Nephron (organoid): ENCODE results near the gene MYO18A.

ENCODE experiments used
- H3K27ac Mint-ChIP-seq, 3 experiments: 2 replicates each; pipeline ENCODE4 v1.8.0; 2020; ENCODE audit warnings: mixed read lengths in 3 of 3, mild to moderate bottlenecking in 2 of 3, moderate library complexity in 1 of 3
- H3K27me3 Mint-ChIP-seq: 2 replicates; pipeline ENCODE4 v1.8.0; 2021; ENCODE audit warnings: low read depth, mild to moderate bottlenecking, moderate library complexity, mixed read lengths
- H3K36me3 Mint-ChIP-seq: 2 replicates; pipeline ENCODE4 v1.8.0; 2020; ENCODE audit warnings: low read depth, mixed read lengths
- H3K4me1 Mint-ChIP-seq: 2 replicates; pipeline ENCODE4 v1.8.0; 2020; ENCODE audit warnings: mixed read lengths
- H3K4me3 Mint-ChIP-seq, 3 experiments: 2 replicates each; pipeline ENCODE4 v1.8.0; 2020; ENCODE audit warnings: mild to moderate bottlenecking in 3 of 3, mixed read lengths in 3 of 3, moderate library complexity in 2 of 3
- H3K9me3 Mint-ChIP-seq: 2 replicates; pipeline ENCODE4 v1.8.0; 2020; ENCODE audit warnings: mixed read lengths
- CTCF ChIP-seq, 3 experiments: fragments of 200-600 bp; sonication (generic); IDR thresholded peaks; one replicate each; pipeline ENCODE4 v1.5.0; 2021; ENCODE audit warnings: antibody characterized with exemption in 3 of 3; ENCODE audit not compliant: unreplicated experiment in 3 of 3

The MYO18A gene

GRCh38 chr17:29146369-29146972, 33.7 kb downstream of the MYO18A start:
- H3K9me3 Mint-ChIP-seq = no peaks in the 10 kb centered on the region

GRCh38 chr17:29145289-29146073, 34.7 kb downstream of the MYO18A start:
- Mint-ChIP-seq H3K36me3 (no peaks in the 10 kb centered on the region), H3K27ac (peak overlapping the region; percentile 70 to 78 (median 70)), H3K9me3 (no peaks in the 10 kb centered on the region), H3K4me1 (peaks cover 69% of the 10 kb centered on the region), H3K27me3 (no peaks in the 10 kb centered on the region), H3K4me3 (peak overlapping the region in 2 of 3 experiments; percentile 0 to 50)
- peak; percentile 66 to 69 (median 69) for TF ChIP-seq CTCF (IDR thresholded peaks at IDR 0.05; ENCODE audit: unreplicated experiment in 3 of 3)

More at GRCh38 chr17:29146369-29146972, 33.7 kb downstream of the MYO18A start:
- Mint-ChIP-seq H3K4me3 (peak overlapping the region in 1 of 3 experiments; percentile 42), H3K27ac (peak overlapping the region in 2 of 3 experiments; percentile 22 to 46), H3K4me1 (peaks cover 67% of the 10 kb centered on the region), H3K36me3 (no peaks in the 10 kb centered on the region), H3K27me3 (peaks cover 4% of the 10 kb centered on the region)
- TF ChIP-seq CTCF (IDR thresholded peaks at IDR 0.05; ENCODE audit: unreplicated experiment in 3 of 3) = no peak

GRCh38 chr17:29143894-29144293, 36.3 kb downstream of the MYO18A start:
- TF ChIP-seq CTCF (IDR thresholded peaks at IDR 0.05; ENCODE audit: unreplicated experiment in 3 of 3) = peak; percentile 30 to 54 (median 39)
- Mint-ChIP-seq H3K36me3 (no peaks in the 10 kb centered on the region), H3K9me3 (no peaks in the 10 kb centered on the region), H3K27me3 (no peaks in the 10 kb centered on the region), H3K4me1 (peaks cover 68% of the 10 kb centered on the region), H3K27ac (peak overlapping the region; percentile 78 to 86 (median 82)), H3K4me3 (peak overlapping the region in 1 of 3 experiments; percentile 52)

GRCh38 chr17:29141514-29141876, 38.7 kb downstream of the MYO18A start:
- peak overlapping the region; percentile 98 to 100 (median 98) for H3K27ac Mint-ChIP-seq
- no peaks in the 10 kb centered on the region for H3K9me3 Mint-ChIP-seq

GRCh38 chr17:29140631-29141513, 39.3 kb downstream of the MYO18A start:
- TF ChIP-seq CTCF (IDR thresholded peaks at IDR 0.05; ENCODE audit: unreplicated experiment in 3 of 3) = no peak
- Mint-ChIP-seq H3K9me3 (no peaks in the 10 kb centered on the region), H3K4me3 (peak overlapping the region; percentile 76 to 89 (median 82)), H3K36me3 (no peaks in the 10 kb centered on the region), H3K4me1 (peaks cover 73% of the 10 kb centered on the region), H3K27ac (peak overlapping the region; percentile 98 to 100 (median 98)), H3K27me3 (no peaks in the 10 kb centered on the region)

More at GRCh38 chr17:29141514-29141876, 38.7 kb downstream of the MYO18A start:
- Mint-ChIP-seq H3K4me1 (peaks cover 73% of the 10 kb centered on the region), H3K4me3 (peak overlapping the region; percentile 76 to 89 (median 82)), H3K27me3 (no peaks in the 10 kb centered on the region), H3K36me3 (no peaks in the 10 kb centered on the region)
- no peak for TF ChIP-seq CTCF (IDR thresholded peaks at IDR 0.05; ENCODE audit: unreplicated experiment in 3 of 3)
